HEK293 (cell line): ENCODE data around the gene SMIM30.

Experiments used
- GLI2 ChIP-seq: fragments of 450-650 bp; formaldehyde crosslinking; IDR thresholded peaks from 2 replicates; pipeline ENCODE4; 2017; ENCODE audit warnings: missing biosample characterization, missing genetic modification characterization, low read depth, borderline replicate concordance
- KLF1 ChIP-seq: fragments of 450-650 bp; formaldehyde crosslinking; IDR thresholded peaks from 2 replicates; pipeline ENCODE4 v1.5.1; 2016; ENCODE audit warnings: missing biosample characterization, missing genetic modification characterization
- MZF1 ChIP-seq: fragments of 450-650 bp; formaldehyde crosslinking; IDR thresholded peaks from 2 replicates; pipeline ENCODE4 v1.5.1; 2017; ENCODE audit warnings: missing biosample characterization, missing genetic modification characterization, borderline replicate concordance
- ZNF202 ChIP-seq: fragments of 450-650 bp; formaldehyde crosslinking; IDR thresholded peaks from 2 replicates; pipeline ENCODE4 v1.5.1; 2016; ENCODE audit warnings: missing biosample characterization, missing genetic modification characterization, borderline replicate concordance
- ZNF274 ChIP-seq, 2 experiments: fragments of 200-500 bp in 1 of 2; fragments of 450-650 bp in 1 of 2; sonication (Bioruptor generic) in 1 of 2; formaldehyde crosslinking in 1 of 2; IDR thresholded peaks; 2 replicates each; pipeline versions ENCODE4 v1.5.1 to v1.6.1; 2014 to 2016; ENCODE audit warnings: borderline replicate concordance in 1 of 2, inconsistent platforms in 1 of 2, low read length in 1 of 2, missing biosample characterization in 1 of 2, missing genetic modification characterization in 1 of 2
- ZNF394 ChIP-seq: fragments of 450-650 bp; formaldehyde crosslinking; IDR thresholded peaks from 2 replicates; pipeline ENCODE4 v1.5.1; 2016; ENCODE audit warnings: missing biosample characterization, missing genetic modification characterization, mild to moderate bottlenecking, moderate library complexity, borderline replicate concordance
- ZNF561 ChIP-seq: fragments of 450-650 bp; IDR thresholded peaks from 2 replicates; pipeline ENCODE4 v1.5.1; 2018; ENCODE audit warnings: missing biosample characterization, missing genetic modification characterization, borderline replicate concordance
- ZNF660 ChIP-seq: fragments of 450-650 bp; IDR thresholded peaks from 2 replicates; pipeline ENCODE4 v1.5.1; 2018; ENCODE audit warnings: missing biosample characterization, mild to moderate bottlenecking, missing genetic modification characterization
- ZNF670 ChIP-seq: fragments of 450-650 bp; formaldehyde crosslinking; IDR thresholded peaks from 2 replicates; pipeline ENCODE4 v1.5.1; 2016; ENCODE audit warnings: missing biosample characterization, missing genetic modification characterization, low read depth
- TF ChIP-seq, protein P1 (sequence below): fragments of 450-650 bp; formaldehyde crosslinking; IDR thresholded peaks from 2 replicates; pipeline ENCODE4 v1.5.1; 2016; ENCODE audit warnings: missing biosample characterization, missing genetic modification characterization
- TF ChIP-seq, protein P2 (sequence below): sonication (generic); formaldehyde crosslinking; IDR thresholded peaks from 2 replicates; pipeline ENCODE4 v1.8.1; 2022; ENCODE audit warnings: mild to moderate bottlenecking, moderate library complexity, missing genetic modification reagents
- TF ChIP-seq, protein P3 (sequence below): fragments of 450-650 bp; IDR thresholded peaks from 2 replicates; pipeline ENCODE4 v1.5.1; 2018; ENCODE audit warnings: missing biosample characterization, mild to moderate bottlenecking, missing genetic modification characterization
- TF ChIP-seq, protein P4 (sequence below): fragments of 450-650 bp; formaldehyde crosslinking; IDR thresholded peaks from 2 replicates; pipeline ENCODE4 v1.5.1; 2016; ENCODE audit warnings: missing biosample characterization, missing genetic modification characterization
- TF ChIP-seq, protein P5 (sequence below): fragments of 450-650 bp; formaldehyde crosslinking; IDR thresholded peaks from 2 replicates; pipeline ENCODE4; 2016; ENCODE audit warnings: missing biosample characterization, missing genetic modification characterization

DNA sequence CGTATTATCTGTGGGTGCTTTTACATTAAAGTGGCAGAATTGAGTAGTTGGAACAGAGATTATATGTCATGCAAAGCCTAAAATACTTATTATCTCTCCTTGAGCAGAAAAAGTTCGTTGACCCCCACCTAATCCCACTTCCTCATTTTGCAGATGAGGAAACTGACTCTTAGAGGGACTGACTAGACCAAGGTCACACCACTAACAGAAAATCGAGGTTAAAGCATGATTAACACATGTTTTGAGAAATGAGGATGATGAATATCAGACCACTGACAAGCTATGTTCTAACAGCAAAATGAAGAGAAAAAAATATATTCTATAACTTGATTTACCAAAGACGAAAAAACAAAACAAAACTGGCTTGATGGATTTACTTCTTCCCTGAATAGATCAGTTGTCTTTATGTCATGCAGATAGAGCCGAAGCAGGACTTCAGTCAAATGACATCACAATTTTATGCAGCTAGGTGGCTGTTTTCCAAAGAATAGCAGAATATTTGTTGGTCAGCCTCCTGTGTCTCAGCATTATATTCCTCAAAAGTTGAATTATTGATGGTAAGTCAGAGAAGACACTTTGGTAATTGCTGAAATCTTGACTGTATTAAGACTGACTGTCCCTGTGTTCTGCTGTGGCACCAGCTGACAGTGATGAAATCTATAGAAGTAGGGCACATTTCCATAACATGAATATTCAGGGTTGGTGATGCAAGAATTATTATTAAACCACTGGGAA is 24.2 kb upstream of the SMIM30 start:
- TF ChIP-seq, protein P1, sequence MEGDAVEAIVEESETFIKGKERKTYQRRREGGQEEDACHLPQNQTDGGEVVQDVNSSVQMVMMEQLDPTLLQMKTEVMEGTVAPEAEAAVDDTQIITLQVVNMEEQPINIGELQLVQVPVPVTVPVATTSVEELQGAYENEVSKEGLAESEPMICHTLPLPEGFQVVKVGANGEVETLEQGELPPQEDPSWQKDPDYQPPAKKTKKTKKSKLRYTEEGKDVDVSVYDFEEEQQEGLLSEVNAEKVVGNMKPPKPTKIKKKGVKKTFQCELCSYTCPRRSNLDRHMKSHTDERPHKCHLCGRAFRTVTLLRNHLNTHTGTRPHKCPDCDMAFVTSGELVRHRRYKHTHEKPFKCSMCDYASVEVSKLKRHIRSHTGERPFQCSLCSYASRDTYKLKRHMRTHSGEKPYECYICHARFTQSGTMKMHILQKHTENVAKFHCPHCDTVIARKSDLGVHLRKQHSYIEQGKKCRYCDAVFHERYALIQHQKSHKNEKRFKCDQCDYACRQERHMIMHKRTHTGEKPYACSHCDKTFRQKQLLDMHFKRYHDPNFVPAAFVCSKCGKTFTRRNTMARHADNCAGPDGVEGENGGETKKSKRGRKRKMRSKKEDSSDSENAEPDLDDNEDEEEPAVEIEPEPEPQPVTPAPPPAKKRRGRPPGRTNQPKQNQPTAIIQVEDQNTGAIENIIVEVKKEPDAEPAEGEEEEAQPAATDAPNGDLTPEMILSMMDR (tag by site-specific recombination) = no peak
- no peak for TF ChIP-seq ZNF561 (tag by site-specific recombination)
- TF ChIP-seq, protein P2, sequence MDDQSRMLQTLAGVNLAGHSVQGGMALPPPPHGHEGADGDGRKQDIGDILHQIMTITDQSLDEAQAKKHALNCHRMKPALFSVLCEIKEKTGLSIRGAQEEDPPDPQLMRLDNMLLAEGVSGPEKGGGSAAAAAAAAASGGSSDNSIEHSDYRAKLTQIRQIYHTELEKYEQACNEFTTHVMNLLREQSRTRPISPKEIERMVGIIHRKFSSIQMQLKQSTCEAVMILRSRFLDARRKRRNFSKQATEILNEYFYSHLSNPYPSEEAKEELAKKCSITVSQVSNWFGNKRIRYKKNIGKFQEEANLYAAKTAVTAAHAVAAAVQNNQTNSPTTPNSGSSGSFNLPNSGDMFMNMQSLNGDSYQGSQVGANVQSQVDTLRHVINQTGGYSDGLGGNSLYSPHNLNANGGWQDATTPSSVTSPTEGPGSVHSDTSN = no peak
- TF ChIP-seq KLF1 (tag by site-specific recombination) = no peak
- TF ChIP-seq ZNF670 (tag by site-specific recombination) = no peak
- TF ChIP-seq, protein P3, sequence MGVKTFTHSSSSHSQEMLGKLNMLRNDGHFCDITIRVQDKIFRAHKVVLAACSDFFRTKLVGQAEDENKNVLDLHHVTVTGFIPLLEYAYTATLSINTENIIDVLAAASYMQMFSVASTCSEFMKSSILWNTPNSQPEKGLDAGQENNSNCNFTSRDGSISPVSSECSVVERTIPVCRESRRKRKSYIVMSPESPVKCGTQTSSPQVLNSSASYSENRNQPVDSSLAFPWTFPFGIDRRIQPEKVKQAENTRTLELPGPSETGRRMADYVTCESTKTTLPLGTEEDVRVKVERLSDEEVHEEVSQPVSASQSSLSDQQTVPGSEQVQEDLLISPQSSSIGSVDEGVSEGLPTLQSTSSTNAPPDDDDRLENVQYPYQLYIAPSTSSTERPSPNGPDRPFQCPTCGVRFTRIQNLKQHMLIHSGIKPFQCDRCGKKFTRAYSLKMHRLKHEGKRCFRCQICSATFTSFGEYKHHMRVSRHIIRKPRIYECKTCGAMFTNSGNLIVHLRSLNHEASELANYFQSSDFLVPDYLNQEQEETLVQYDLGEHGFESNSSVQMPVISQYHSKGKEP (tag by site-specific recombination) = no peak
- no peak for TF ChIP-seq ZNF394 (tag by site-specific recombination)
- TF ChIP-seq ZNF274 (IDR thresholded peaks at IDR 0.05; ENCODE audit: low read length) = no peak
- TF ChIP-seq ZNF274 (tag by site-specific recombination; IDR thresholded peaks at IDR 0.05; ENCODE audit: borderline replicate concordance) = no peak
- no peak for TF ChIP-seq MZF1
- TF ChIP-seq, protein P4, sequence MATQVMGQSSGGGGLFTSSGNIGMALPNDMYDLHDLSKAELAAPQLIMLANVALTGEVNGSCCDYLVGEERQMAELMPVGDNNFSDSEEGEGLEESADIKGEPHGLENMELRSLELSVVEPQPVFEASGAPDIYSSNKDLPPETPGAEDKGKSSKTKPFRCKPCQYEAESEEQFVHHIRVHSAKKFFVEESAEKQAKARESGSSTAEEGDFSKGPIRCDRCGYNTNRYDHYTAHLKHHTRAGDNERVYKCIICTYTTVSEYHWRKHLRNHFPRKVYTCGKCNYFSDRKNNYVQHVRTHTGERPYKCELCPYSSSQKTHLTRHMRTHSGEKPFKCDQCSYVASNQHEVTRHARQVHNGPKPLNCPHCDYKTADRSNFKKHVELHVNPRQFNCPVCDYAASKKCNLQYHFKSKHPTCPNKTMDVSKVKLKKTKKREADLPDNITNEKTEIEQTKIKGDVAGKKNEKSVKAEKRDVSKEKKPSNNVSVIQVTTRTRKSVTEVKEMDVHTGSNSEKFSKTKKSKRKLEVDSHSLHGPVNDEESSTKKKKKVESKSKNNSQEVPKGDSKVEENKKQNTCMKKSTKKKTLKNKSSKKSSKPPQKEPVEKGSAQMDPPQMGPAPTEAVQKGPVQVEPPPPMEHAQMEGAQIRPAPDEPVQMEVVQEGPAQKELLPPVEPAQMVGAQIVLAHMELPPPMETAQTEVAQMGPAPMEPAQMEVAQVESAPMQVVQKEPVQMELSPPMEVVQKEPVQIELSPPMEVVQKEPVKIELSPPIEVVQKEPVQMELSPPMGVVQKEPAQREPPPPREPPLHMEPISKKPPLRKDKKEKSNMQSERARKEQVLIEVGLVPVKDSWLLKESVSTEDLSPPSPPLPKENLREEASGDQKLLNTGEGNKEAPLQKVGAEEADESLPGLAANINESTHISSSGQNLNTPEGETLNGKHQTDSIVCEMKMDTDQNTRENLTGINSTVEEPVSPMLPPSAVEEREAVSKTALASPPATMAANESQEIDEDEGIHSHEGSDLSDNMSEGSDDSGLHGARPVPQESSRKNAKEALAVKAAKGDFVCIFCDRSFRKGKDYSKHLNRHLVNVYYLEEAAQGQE = no peak
- TF ChIP-seq ZNF202 (tag by site-specific recombination) = no peak
- TF ChIP-seq GLI2 = no peak
- TF ChIP-seq, protein P5, sequence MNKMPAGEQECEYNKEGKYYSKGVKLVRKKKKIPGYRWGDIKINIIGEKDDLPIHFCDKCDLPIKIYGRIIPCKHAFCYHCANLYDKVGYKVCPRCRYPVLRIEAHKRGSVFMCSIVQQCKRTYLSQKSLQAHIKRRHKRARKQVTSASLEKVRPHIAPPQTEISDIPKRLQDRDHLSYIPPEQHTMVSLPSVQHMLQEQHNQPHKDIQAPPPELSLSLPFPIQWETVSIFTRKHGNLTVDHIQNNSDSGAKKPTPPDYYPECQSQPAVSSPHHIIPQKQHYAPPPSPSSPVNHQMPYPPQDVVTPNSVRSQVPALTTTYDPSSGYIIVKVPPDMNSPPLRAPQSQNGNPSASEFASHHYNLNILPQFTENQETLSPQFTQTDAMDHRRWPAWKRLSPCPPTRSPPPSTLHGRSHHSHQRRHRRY (tag by site-specific recombination) = no peak
- TF ChIP-seq ZNF660 (tag by site-specific recombination) = no peak
